Eye (tissue), 1 donor: Measurements from ENCODE around the gene PIP5K1C.
"Not testable (repeated sequence)": the region's sequence is repeated elsewhere in the genome, so short reads cannot be mapped to it uniquely, and the experiment has no call there.

ENCODE experiments used
- DNase-seq: peaks from one replicate; pipeline ENCODE4 v3.0.0-alpha.2; 2015

PIP5K1C gene

GRCh38 chr19:3659746-3660112, 40.5 kb downstream of the PIP5K1C start:
- no peak for DNase-seq

DNA sequence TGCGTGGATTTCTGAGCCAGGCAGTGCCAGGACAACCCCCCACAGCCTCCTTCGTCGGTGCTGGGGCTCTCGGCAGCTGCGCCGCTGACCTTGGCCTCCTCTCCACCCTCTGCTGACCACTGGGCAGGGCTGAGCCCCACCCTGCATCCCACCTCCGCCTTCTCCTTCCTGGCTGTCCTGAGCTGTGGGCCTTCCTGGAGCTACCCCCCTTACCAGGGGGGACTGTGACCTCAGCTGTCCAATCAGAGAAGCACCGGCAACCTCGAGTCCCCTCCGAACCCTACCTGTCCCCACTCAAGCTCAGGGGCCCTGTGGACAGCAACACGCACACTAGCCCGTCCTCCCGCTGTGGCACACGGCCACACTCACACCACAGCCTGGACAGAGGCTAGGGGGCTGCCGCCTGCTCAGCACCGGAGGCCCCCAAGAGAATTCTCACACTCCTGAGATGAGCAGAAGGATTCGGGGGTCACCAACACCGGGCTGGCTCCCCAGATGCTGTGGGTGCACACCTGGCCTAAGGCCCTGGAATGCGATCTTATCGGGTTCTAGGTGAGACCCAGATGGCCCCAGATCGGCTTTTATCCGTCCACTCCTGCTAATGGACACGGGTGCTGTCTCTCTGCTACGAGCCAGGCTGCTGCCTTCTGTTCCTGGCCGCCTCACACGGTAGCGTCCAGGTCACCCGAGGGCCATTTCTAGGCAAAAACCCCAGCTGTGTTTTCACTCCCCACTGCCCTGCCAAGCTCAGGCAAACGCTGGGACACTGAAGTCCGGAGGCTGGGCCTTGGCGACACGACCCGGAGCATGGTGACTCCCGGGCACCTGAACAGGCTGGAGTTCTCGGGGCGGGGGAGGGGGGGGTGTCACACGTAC, 41.2 kb downstream of the PIP5K1C start:
- DNase-seq: no peak

GRCh38 chr19:3658004-3658869, 42.0 kb downstream of the PIP5K1C start:
- DNase-seq: no peak

DNA sequence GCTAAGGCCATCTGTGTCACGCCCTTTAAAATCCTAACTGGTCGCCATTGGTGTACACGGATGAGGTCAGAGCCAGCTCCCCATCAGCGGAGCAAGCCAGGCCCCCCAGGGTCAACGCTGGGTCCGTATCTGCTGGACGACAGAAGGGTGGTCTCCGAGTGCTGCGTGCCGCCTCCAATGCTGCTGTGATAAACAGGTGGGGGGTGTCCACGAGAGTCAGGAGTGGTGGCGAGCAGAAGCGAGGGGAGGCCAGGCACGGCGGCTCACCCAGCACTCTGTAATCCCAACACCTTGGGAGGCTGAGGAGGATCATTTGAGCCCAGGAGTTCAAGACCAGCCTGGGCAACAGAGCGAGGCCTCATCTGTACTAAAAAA, 42.9 kb downstream of the PIP5K1C start:
- DNase-seq: no peak

DNA sequence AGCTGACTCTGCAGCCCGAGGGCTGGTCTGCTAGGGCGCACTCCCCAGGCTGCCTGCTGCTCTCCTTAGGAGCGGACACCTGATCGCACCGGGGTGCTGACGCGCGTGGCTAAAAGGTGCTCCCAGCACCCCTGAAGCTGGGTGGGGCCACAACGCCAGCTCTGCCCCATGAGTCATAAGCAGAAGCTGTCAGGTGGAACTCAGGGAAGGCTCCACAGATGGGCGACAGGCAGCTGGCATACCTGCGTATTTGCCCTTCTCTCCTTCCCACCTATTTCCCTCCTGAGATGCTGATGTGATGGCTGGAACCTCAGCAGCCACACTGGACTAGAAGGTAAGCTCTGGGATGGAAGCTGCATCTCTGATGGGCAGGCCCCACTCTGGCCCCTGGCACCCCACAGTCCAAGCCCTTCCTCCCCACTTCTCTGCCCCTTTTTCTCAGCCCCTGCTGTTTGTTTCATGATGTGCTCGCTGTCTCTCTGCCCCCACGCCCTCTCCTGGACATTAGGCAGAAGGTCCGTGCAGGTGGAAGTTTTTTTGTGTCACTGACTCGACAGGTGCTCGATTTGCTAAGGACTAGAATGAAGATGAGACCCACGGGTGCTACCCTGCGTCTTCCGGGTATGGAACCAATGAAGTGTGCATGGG, 43.4 kb downstream of the PIP5K1C start:
- no peak for DNase-seq

DNA sequence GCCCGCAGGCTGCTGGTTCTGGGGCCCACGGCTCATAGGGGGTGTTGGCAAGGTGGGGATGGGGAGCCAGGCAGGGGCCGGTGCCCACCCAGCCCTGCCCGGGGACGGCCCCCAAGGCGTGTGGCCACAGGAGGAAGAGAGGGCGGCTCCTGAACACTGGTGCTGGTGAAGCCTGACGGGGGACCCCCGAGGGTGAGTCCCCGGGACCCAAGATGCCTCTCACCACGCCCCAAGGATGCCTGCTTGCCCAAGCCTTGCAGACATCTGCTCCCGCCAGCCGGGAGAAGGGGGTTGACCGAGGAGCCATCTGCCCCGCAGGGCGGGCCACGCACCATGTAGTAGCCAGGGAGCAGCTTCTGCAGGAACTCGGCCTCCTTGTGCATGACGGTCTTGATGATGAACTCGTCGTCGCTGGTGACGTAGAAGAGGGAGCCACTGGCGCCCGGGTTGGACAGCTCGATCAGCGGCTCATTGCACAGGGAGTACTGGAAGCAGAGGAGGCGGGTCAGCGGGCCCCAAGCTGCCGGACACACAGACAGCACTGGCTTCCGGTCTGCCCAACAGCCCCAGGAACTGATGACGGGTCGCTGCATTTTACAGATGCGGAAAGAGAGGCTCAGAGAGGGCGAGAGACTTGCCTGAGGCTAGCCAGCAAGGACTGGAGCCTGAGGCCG, 44.1 kb downstream of the PIP5K1C start:
- peak; percentile 29 for DNase-seq

DNA sequence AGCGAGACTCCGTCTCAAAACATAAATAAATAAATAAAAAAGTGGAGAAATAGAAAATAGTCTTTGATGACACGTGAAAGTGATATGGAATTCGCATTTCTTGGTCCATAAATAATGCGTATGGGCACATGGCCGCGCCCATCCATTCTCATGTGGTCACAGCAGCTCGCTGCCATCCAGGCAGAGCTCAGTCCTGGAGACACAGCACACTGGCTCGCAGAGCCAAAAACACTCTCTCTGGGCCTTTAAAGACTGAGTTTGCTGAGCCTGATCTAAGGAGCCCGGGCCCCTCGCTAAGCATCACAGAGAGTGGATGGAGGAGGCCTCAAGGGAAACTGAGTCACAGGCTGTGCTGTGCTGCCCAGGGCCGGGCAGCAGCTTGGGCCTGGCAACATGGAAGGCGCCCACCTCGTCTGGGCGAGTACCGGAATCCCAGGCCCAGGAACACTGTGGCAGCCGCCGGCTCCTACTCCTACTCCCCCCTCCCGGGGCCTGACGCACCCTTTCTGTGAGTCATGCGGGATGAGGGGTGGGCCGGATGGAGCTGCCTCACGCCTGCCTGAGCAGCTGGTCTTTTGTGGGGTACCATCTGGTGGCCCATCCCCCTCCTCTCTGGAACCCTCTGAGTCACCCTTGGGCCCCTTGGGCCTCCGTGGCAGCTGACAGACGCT, 44.7 kb downstream of the PIP5K1C start:
- DNase-seq: peak; percentile 62

- no peak for DNase-seq
These were observed 46.3 kb downstream of the PIP5K1C start for GRCh38 chr19:3653865-3654513.

GRCh38 chr19:3653081-3653795, 47.0 kb downstream of the PIP5K1C start:
- no peak for DNase-seq

DNA sequence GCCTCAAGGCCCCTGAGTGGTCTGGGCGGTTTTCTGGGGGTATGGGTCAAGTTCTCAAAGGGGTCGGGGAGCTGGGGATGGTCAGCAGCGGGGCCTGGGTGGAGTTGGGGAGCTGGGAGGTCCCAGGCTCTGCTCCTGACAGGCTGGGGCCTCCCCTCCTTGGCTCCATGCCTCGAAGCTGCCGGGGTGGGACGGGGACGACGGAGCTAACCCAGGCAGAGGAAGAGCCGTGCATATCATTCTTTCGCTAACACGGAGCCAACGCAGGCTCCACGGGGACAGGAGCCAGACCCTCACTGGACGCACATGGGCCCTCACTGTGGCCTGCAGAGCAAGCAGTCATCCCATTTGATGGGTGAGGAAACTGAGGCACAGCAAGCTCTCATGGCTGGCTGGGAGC, 47.8 kb downstream of the PIP5K1C start:
- no peak for DNase-seq

GRCh38 chr19:3651684-3652083, 48.6 kb downstream of the PIP5K1C start:
- DNase-seq: no peak

DNA sequence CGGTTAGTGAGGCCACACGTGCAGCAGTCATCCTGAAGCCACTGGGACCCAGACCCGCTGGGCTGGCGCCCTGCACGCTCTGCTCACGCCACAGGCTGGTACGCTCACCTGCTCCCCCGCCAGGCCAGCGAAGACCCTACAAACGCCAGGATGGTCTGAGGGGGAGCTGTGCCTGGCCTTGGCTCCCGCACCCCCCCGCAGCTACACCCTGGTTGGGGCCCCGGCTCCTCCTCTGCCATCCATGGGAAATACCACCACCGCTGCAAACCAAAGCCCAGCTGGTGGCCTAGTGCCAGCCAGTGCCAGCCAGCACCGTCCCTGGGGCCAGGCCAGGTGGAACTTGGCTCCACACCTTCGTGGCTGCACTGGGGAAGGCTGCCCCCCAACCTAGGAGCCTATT, 50.4 kb downstream of the PIP5K1C start:
- DNase-seq: no peak

GRCh38 chr19:3648037-3648905, 52.0 kb downstream of the PIP5K1C start:
- no peak for DNase-seq

GRCh38 chr19:3647102-3647501, 53.2 kb downstream of the PIP5K1C start:
- not testable (repeated sequence) for DNase-seq

DNA sequence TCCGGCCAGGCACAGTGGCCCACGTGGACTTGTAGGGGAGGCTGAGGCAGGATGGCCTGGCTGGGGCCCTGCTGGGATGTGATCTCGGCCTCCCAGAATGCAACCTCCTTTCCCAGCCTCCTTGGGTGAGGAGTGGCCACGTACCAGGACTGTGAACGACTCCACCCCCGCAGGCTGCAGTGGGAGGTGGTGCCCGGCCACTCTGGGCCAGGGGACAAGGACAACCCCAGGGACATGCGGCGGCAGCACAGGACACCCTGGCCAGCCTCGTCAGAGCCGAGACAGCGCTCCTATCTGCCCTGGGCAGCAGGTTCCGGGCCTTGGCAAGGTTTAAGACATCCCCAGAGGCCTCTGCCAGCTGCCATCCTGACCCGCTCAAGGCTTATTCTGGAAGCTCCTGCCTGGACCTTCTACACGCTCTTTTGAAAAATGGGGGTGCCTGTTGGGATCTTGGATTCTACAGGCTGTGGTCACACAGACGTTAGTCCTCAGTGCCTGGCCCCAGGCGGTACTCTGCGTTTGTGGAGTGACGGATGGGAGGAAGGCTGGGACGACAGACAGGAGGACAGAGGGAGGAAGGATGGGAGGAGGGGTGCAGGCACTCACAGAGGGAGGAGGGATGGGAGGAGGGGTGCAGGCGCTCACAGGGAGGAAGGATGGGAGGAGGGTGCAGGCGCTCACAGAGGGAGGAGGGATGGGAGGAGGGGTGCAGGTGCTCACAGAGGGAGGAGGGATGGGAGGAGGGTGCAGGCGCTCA, 53.8 kb downstream of the PIP5K1C start:
- DNase-seq: no peak

DNA sequence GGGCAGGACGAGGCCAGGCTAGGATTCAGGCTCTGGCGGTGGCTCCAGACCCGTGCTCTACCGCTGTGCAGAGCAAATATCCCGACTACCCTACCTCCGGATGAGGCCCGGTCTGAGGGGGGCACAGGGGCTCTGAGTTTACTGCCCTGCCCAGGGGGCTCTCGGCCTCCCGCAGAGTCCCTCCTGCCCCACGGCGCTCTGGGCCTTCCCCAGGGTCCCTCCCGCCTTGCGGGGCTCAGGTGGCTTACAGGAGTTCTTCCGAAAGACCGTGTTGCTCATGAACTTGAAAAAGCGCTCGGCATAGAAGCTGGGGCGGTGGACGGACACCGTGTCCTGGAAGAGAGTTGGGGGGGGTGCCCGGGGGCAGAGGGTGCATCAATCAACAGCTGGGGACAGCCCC, 54.5 kb downstream of the PIP5K1C start:
- DNase-seq: no peak

DNA sequence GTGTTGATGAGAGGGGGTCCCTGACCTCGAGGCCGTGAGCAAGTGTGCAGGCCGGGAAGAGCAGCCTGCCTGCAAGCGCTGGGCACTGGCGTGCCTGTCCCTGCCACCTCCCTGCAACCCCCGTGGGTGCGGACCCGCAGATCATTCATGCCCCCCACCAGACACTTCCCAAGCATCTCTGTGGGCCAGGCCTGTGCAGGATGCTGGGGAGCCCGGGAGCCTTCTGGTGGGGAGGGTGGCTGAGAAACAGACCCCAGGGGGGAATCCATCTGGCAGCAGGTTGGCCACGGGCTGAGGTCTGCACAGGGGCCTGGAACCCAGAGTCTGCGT, 55.2 kb downstream of the PIP5K1C start:
- DNase-seq: no peak

GRCh38 chr19:3644351-3645066, 55.8 kb downstream of the PIP5K1C start:
- no peak for DNase-seq
